ENCODE results near the gene CCDC134.

Gene CCDC134

GRCh38 chr22:41844513-41844912, 44.0 kb downstream of the CCDC134 start:
- Histone ChIP-seq H3K4me3 (ENCODE audit: low read length in 2 of 2) (no peak overlapping the region), H3K9ac (ENCODE audit: low read length in 2 of 2) (no peak overlapping the region), H3K4me1 (ENCODE audit: control insufficient read depth, insufficient read depth, low read length) (peaks cover 27% of the 10 kb centered on the region), H3K9me3 (ENCODE audit: control insufficient read depth in 2 of 2, low read length in 2 of 2) (no peaks in the 10 kb centered on the region), H3K27me3 (ENCODE audit: control insufficient read depth in 1 of 2, insufficient read depth in 2 of 2, low read length in 2 of 2) (no peaks in the 10 kb centered on the region), H3K27ac (ENCODE audit: low read length) (no peak overlapping the region), H3K36me3 (ENCODE audit: control insufficient read depth in 2 of 2, insufficient read depth in 2 of 2, low read length in 2 of 2) (peaks cover under 1 to 2% of the 10 kb centered on the region in 2 donors)

DNA sequence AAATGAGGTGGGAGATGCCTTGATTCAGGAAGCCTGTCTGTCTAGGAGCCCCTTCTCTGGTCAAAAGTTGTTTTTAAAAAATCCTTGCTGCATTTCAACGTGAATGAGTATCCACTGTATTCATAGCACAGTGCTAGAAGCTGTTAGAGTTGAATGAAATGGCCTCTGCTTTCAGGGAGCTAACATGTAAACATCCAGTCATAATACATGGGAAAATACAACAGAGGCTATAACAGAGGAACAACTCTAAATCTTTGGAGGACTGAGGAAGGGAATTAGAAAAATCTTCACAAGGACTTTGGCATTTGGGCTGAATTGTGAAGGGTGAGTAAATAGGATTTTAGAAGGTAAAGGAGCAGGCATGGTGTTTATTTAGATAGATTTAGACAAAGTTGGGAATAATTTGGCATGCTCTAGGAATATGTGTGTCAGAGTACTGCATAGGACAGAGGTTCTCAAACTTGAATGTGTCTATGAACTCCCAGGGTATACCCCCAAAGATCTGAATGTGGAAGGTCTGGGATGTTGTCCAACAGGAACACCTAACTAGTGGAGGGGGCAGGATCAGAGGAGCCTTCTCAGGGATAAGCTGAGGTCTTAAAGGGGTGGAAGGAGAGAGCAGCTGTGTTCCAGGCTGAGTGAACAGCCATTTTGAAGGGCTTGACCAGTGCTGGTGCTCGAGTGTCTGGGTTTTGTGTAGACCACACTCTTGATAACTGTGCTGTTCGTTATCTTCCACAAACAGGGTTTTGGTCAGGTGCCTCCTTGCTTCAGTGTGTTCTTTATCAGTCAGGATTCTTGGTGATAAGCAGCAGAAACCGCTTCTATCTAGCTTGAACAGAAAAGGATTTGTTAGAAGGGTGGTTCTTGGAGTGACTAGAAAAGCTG, 45.1 kb downstream of the CCDC134 start:
- no peaks in the 10 kb centered on the region for H3K27me3 ChIP-seq (ENCODE audit: control insufficient read depth in 1 of 2, insufficient read depth in 2 of 2, low read length in 2 of 2)
- peaks cover 0 to 2% of the 10 kb centered on the region in 2 donors for H3K36me3 ChIP-seq (ENCODE audit: control insufficient read depth in 2 of 2, insufficient read depth in 2 of 2, low read length in 2 of 2)
- H3K4me3 ChIP-seq (ENCODE audit: low read length in 2 of 2) = no peak overlapping the region
- peaks cover 27% of the 10 kb centered on the region for H3K4me1 ChIP-seq (ENCODE audit: control insufficient read depth, insufficient read depth, low read length)
- peak overlapping the region in 1 of 2 donors; percentile 21 for H3K9ac ChIP-seq (ENCODE audit: low read length in 2 of 2)
- no peak overlapping the region for H3K27ac ChIP-seq (ENCODE audit: low read length)
- H3K9me3 ChIP-seq (ENCODE audit: control insufficient read depth in 2 of 2, low read length in 2 of 2) = no peaks in the 10 kb centered on the region

GRCh38 chr22:41846268-41846987, 45.9 kb downstream of the CCDC134 start:
- Histone ChIP-seq H3K4me1 (ENCODE audit: control insufficient read depth, insufficient read depth, low read length) (peaks cover 24% of the 10 kb centered on the region), H3K9me3 (ENCODE audit: control insufficient read depth in 2 of 2, low read length in 2 of 2) (no peaks in the 10 kb centered on the region), H3K9ac (ENCODE audit: low read length in 2 of 2) (no peak overlapping the region), H3K27ac (ENCODE audit: low read length) (no peak overlapping the region), H3K27me3 (ENCODE audit: control insufficient read depth in 1 of 2, insufficient read depth in 2 of 2, low read length in 2 of 2) (no peaks in the 10 kb centered on the region), H3K4me3 (ENCODE audit: low read length in 2 of 2) (no peak overlapping the region), H3K36me3 (ENCODE audit: control insufficient read depth in 2 of 2, insufficient read depth in 2 of 2, low read length in 2 of 2) (no peaks in the 10 kb centered on the region)

- Histone ChIP-seq H3K9ac (ENCODE audit: low read length in 2 of 2) (no peak overlapping the region), H3K27ac (ENCODE audit: low read length) (no peak overlapping the region), H3K9me3 (ENCODE audit: control insufficient read depth in 2 of 2, low read length in 2 of 2) (no peaks in the 10 kb centered on the region), H3K27me3 (ENCODE audit: control insufficient read depth in 1 of 2, insufficient read depth in 2 of 2, low read length in 2 of 2) (no peaks in the 10 kb centered on the region), H3K36me3 (ENCODE audit: control insufficient read depth in 2 of 2, insufficient read depth in 2 of 2, low read length in 2 of 2) (no peaks in the 10 kb centered on the region), H3K4me1 (ENCODE audit: control insufficient read depth, insufficient read depth, low read length) (peaks cover 24% of the 10 kb centered on the region), H3K4me3 (ENCODE audit: low read length in 2 of 2) (no peak overlapping the region)
Measured at GRCh38 chr22:41847300-41847699, 46.8 kb downstream of the CCDC134 start.

GRCh38 chr22:41848468-41848867, 48.0 kb downstream of the CCDC134 start:
- peaks cover 24% of the 10 kb centered on the region for H3K4me1 ChIP-seq (ENCODE audit: control insufficient read depth, insufficient read depth, low read length)

GRCh38 chr22:41856469-41856868, 56.0 kb downstream of the CCDC134 start:
- Histone ChIP-seq H3K9me3 (ENCODE audit: control insufficient read depth in 2 of 2, low read length in 2 of 2) (no peaks in the 10 kb centered on the region), H3K27me3 (ENCODE audit: control insufficient read depth in 1 of 2, insufficient read depth in 2 of 2, low read length in 2 of 2) (no peaks in the 10 kb centered on the region), H3K9ac (ENCODE audit: low read length in 2 of 2) (no peak overlapping the region), H3K27ac (ENCODE audit: low read length) (no peak overlapping the region), H3K36me3 (ENCODE audit: control insufficient read depth in 2 of 2, insufficient read depth in 2 of 2, low read length in 2 of 2) (no peaks in the 10 kb centered on the region), H3K4me1 (ENCODE audit: control insufficient read depth, insufficient read depth, low read length) (peaks cover 12% of the 10 kb centered on the region), H3K4me3 (ENCODE audit: low read length in 2 of 2) (no peak overlapping the region)

More at GRCh38 chr22:41848468-41848867, 48.0 kb downstream of the CCDC134 start:
- H3K27ac ChIP-seq (ENCODE audit: low read length) = no peak overlapping the region
- no peak overlapping the region for H3K4me3 ChIP-seq (ENCODE audit: low read length in 2 of 2)
- no peaks in the 10 kb centered on the region for H3K27me3 ChIP-seq (ENCODE audit: control insufficient read depth in 1 of 2, insufficient read depth in 2 of 2, low read length in 2 of 2)
- H3K9ac ChIP-seq (ENCODE audit: low read length in 2 of 2) = no peak overlapping the region
- no peaks in the 10 kb centered on the region for H3K36me3 ChIP-seq (ENCODE audit: control insufficient read depth in 2 of 2, insufficient read depth in 2 of 2, low read length in 2 of 2)
- H3K9me3 ChIP-seq (ENCODE audit: control insufficient read depth in 2 of 2, low read length in 2 of 2) = no peaks in the 10 kb centered on the region

DNA sequence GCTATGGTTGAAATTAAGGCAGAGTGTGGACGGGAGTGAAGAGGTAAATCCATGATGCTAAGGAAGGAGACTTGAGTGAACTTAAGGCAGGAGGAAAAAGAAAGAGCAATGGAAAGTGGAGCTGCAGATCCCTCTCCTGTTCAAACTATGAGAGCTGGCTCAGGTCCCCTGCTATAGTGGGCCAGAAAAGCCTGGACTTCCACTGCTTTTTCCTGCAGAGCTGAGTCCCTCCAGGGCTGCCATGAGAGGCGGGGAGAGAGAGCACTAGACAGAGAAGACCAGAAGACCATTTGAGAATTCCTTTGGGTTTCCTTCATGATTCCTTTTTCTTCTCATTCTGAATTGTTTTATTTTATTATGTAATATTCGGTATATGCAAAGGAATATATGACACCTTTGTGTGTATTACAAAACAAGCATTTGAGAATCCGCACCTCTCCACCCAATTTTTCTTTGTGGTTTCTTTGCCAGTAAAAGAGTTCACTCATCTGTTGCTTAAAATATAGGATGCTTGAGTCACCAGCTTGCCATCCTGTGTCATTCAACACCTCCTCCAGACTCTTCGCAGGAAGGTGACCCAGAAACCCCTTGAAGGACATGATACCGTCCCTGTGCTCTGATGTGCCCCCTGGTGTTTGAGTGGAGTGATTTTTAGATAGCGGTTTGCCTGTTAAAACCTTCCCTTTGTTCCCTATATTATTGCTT, 56.8 kb downstream of the CCDC134 start:
- Histone ChIP-seq H3K36me3 (ENCODE audit: control insufficient read depth in 2 of 2, insufficient read depth in 2 of 2, low read length in 2 of 2) (no peaks in the 10 kb centered on the region), H3K9ac (ENCODE audit: low read length in 2 of 2) (no peak overlapping the region), H3K9me3 (ENCODE audit: control insufficient read depth in 2 of 2, low read length in 2 of 2) (no peaks in the 10 kb centered on the region), H3K27me3 (ENCODE audit: control insufficient read depth in 1 of 2, insufficient read depth in 2 of 2, low read length in 2 of 2) (no peaks in the 10 kb centered on the region), H3K4me1 (ENCODE audit: control insufficient read depth, insufficient read depth, low read length) (peaks cover 15% of the 10 kb centered on the region), H3K4me3 (ENCODE audit: low read length in 2 of 2) (no peak overlapping the region), H3K27ac (ENCODE audit: low read length) (no peak overlapping the region)

DNA sequence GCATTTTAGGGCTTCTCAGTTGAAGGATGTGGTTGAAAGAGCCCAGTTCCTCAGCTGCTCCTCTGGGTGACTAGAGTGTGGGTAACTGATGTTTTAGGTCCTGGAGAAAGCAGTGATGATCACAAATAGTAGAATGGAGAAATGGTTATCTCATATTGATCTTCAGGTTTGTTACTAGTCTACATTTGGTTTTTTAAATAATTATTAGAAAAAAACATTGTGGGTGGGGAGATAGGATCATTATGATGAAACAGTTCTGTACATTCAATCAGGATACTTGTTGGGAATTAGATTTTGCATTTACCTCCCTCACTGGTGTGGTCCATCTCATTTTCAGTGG, 57.4 kb downstream of the CCDC134 start:
- H3K9ac ChIP-seq (ENCODE audit: low read length in 2 of 2) = no peak overlapping the region
- H3K36me3 ChIP-seq (ENCODE audit: control insufficient read depth in 2 of 2, insufficient read depth in 2 of 2, low read length in 2 of 2) = no peaks in the 10 kb centered on the region
- H3K27ac ChIP-seq (ENCODE audit: low read length) = no peak overlapping the region
- H3K4me1 ChIP-seq (ENCODE audit: control insufficient read depth, insufficient read depth, low read length) = peaks cover 21% of the 10 kb centered on the region
- H3K9me3 ChIP-seq (ENCODE audit: control insufficient read depth in 2 of 2, low read length in 2 of 2) = no peaks in the 10 kb centered on the region
- H3K4me3 ChIP-seq (ENCODE audit: low read length in 2 of 2) = no peak overlapping the region
- no peaks in the 10 kb centered on the region for H3K27me3 ChIP-seq (ENCODE audit: control insufficient read depth in 1 of 2, insufficient read depth in 2 of 2, low read length in 2 of 2)

DNA sequence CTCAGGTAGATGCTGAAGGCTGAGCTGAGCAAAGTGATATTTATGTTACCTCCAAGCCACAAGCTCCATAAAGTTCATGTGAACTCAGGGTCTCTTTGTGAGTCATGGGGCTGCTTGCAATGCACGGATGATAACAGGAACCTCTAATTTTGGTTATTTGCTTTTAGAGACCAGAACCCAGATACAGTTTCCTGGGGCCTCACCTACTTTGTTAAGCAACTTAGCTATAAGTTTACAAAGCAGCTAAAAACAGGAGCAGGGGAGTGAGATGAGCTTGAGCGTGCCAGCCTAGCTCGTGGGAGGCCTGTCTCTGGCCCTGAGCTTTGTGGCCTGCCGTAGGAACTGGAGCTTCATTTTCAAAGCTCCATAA, 61.7 kb downstream of the CCDC134 start:
- Histone ChIP-seq H3K36me3 (ENCODE audit: control insufficient read depth in 2 of 2, insufficient read depth in 2 of 2, low read length in 2 of 2) (peaks cover 4 to 5% of the 10 kb centered on the region in 2 donors), H3K27me3 (ENCODE audit: control insufficient read depth in 1 of 2, insufficient read depth in 2 of 2, low read length in 2 of 2) (no peaks in the 10 kb centered on the region), H3K4me3 (ENCODE audit: low read length in 2 of 2) (peak overlapping the region; percentile 7 to 35), H3K27ac (ENCODE audit: low read length) (peak overlapping the region; percentile 82), H3K4me1 (ENCODE audit: control insufficient read depth, insufficient read depth, low read length) (peaks cover 22% of the 10 kb centered on the region), H3K9me3 (ENCODE audit: control insufficient read depth in 2 of 2, low read length in 2 of 2) (no peaks in the 10 kb centered on the region), H3K9ac (ENCODE audit: low read length in 2 of 2) (peak overlapping the region; percentile 39 to 64)

DNA sequence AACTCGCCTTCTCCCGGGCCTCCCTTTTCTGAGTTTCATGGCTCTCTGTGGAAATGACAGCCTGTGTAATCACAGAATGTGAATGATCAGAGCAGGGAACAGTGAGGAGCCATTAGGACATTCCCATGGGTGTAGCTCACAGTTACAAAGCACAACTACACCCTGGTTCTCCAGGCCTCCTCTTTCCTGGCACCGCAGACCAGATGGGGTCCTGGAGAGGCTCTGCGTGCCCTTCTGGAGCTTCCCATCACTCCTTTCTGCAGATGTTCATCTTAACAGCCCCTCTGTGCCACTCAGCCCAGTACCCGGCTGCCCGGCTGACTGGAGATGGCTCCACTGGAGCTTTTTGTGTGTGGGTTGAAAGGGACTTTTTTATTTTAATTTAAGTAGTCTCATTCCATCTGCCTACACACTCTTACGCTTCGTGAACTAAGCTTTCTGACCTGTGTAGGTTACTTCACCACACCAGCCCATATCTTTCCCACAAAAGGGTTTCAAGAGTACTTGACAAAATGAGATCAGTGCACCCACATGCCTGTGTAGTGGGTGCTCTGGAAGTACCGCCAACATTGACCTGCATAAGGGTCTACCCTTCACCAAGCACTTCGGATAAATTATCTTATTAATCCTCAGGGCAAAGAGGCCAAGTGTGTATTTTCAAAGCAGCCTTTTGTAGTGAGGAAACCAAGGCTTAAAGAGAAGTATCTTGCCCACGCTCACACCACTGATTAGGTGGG, 62.2 kb downstream of the CCDC134 start:
- Histone ChIP-seq H3K36me3 (ENCODE audit: control insufficient read depth in 2 of 2, insufficient read depth in 2 of 2, low read length in 2 of 2) (peaks cover 6% of the 10 kb centered on the region in 2 donors), H3K4me3 (ENCODE audit: low read length in 2 of 2) (peak overlapping the region; percentile 7 to 35), H3K27me3 (ENCODE audit: control insufficient read depth in 1 of 2, insufficient read depth in 2 of 2, low read length in 2 of 2) (no peaks in the 10 kb centered on the region), H3K4me1 (ENCODE audit: control insufficient read depth, insufficient read depth, low read length) (peaks cover 19% of the 10 kb centered on the region), H3K9me3 (ENCODE audit: control insufficient read depth in 2 of 2, low read length in 2 of 2) (no peaks in the 10 kb centered on the region), H3K27ac (ENCODE audit: low read length) (peak overlapping the region; percentile 82), H3K9ac (ENCODE audit: low read length in 2 of 2) (peak overlapping the region; percentile 39 to 64)

Measured in stomach smooth muscle (tissue), 2 donors.